ENCODE results near the gene ASL. TPM values are rescaled to one million over a fixed set of nuclear protein-coding genes. Genes with fewer than 3 reads are reported as not detected.
A peak's percentile ranks its signal among the peaks of the same experiment; 100 is the strongest.

ASL gene
- total RNA-seq, 1 donor from 2014 or later, result 25.5 TPM

- no peaks in the 10 kb centered on the region for H3K27me3 Mint-ChIP-seq (ENCODE audit: low read depth)
- H3K4me1 Mint-ChIP-seq (ENCODE audit: low read depth), result peaks cover 18% of the 10 kb centered on the region
- H3K36me3 Mint-ChIP-seq (ENCODE audit: low read depth), result no peaks in the 10 kb centered on the region
- no peak overlapping the region for H3K4me3 Mint-ChIP-seq (ENCODE audit: unreplicated experiment)
- peak; percentile 43 for DNase-seq (ENCODE audit: low spot score)
- TF ChIP-seq CTCF (IDR thresholded peaks at IDR 0.05), result no peak
- H3K9me3 Mint-ChIP-seq (ENCODE audit: low read depth), result peaks cover 3% of the 10 kb centered on the region
- H3K27ac Mint-ChIP-seq (ENCODE audit: unreplicated experiment), result peak overlapping the region; percentile 87
These were observed 25.2 kb upstream of the ASL start for GRCh38 chr7:66050337-66050957.

GRCh38 chr7:66050990-66051448 lies 24.6 kb upstream of the ASL start:
- TF ChIP-seq CTCF (IDR thresholded peaks at IDR 0.05), result no peak
- H3K36me3 Mint-ChIP-seq (ENCODE audit: low read depth), result no peaks in the 10 kb centered on the region
- H3K9me3 Mint-ChIP-seq (ENCODE audit: low read depth), result peaks cover 3% of the 10 kb centered on the region
- H3K27me3 Mint-ChIP-seq (ENCODE audit: low read depth), result no peaks in the 10 kb centered on the region
- H3K4me3 Mint-ChIP-seq (ENCODE audit: unreplicated experiment), result no peak overlapping the region
- peak overlapping the region; percentile 87 for H3K27ac Mint-ChIP-seq (ENCODE audit: unreplicated experiment)
- peaks cover 19% of the 10 kb centered on the region for H3K4me1 Mint-ChIP-seq (ENCODE audit: low read depth)
- peak; percentile 40 for DNase-seq (ENCODE audit: low spot score)

- Mint-ChIP-seq H3K27me3 (ENCODE audit: low read depth) (no peaks in the 10 kb centered on the region), H3K4me1 (ENCODE audit: low read depth) (peaks cover 17% of the 10 kb centered on the region), H3K9me3 (ENCODE audit: low read depth) (peaks cover 3% of the 10 kb centered on the region), H3K36me3 (ENCODE audit: low read depth) (no peaks in the 10 kb centered on the region), H3K4me3 (ENCODE audit: unreplicated experiment) (no peak overlapping the region), H3K27ac (ENCODE audit: unreplicated experiment) (no peak overlapping the region)
- DNase-seq (ENCODE audit: low spot score), result peak; percentile 44
- no peak for TF ChIP-seq CTCF (IDR thresholded peaks at IDR 0.05)
These were observed 23.2 kb upstream of the ASL start for GRCh38 chr7:66052447-66052846.

GRCh38 chr7:66054063-66054462 lies 21.6 kb upstream of the ASL start:
- H3K27ac Mint-ChIP-seq (ENCODE audit: unreplicated experiment), result no peak overlapping the region
- no peak overlapping the region for H3K4me3 Mint-ChIP-seq (ENCODE audit: unreplicated experiment)
- TF ChIP-seq CTCF (IDR thresholded peaks at IDR 0.05), result no peak
- no peaks in the 10 kb centered on the region for H3K27me3 Mint-ChIP-seq (ENCODE audit: low read depth)
- peaks cover 15% of the 10 kb centered on the region for H3K4me1 Mint-ChIP-seq (ENCODE audit: low read depth)
- H3K9me3 Mint-ChIP-seq (ENCODE audit: low read depth), result no peaks in the 10 kb centered on the region
- no peaks in the 10 kb centered on the region for H3K36me3 Mint-ChIP-seq (ENCODE audit: low read depth)
- DNase-seq (ENCODE audit: low spot score), result peak; percentile 32

GRCh38 chr7:66055321-66055956 lies 20.2 kb upstream of the ASL start:
- no peak overlapping the region for H3K4me3 Mint-ChIP-seq (ENCODE audit: unreplicated experiment)

More at GRCh38 chr7:66055321-66055956, 20.2 kb upstream of the ASL start:
- H3K4me1 Mint-ChIP-seq (ENCODE audit: low read depth), result peaks cover 14% of the 10 kb centered on the region
- no peaks in the 10 kb centered on the region for H3K36me3 Mint-ChIP-seq (ENCODE audit: low read depth)
- no peak for TF ChIP-seq CTCF (IDR thresholded peaks at IDR 0.05)
- no peak overlapping the region for H3K27ac Mint-ChIP-seq (ENCODE audit: unreplicated experiment)
- H3K9me3 Mint-ChIP-seq (ENCODE audit: low read depth), result no peaks in the 10 kb centered on the region
- H3K27me3 Mint-ChIP-seq (ENCODE audit: low read depth), result no peaks in the 10 kb centered on the region
- DNase-seq (ENCODE audit: low spot score), result no peak

All from chondrocyte (in vitro differentiated cells).